Medulla oblongata (tissue), 1 donor: Measurements from ENCODE around the gene EGFL6.

Experiments
- DNase-seq: peaks from one replicate; pipeline ENCODE4 v3.0.0-alpha.2; 2015; ENCODE audit errors: extremely low spot score

The EGFL6 gene, protein sequence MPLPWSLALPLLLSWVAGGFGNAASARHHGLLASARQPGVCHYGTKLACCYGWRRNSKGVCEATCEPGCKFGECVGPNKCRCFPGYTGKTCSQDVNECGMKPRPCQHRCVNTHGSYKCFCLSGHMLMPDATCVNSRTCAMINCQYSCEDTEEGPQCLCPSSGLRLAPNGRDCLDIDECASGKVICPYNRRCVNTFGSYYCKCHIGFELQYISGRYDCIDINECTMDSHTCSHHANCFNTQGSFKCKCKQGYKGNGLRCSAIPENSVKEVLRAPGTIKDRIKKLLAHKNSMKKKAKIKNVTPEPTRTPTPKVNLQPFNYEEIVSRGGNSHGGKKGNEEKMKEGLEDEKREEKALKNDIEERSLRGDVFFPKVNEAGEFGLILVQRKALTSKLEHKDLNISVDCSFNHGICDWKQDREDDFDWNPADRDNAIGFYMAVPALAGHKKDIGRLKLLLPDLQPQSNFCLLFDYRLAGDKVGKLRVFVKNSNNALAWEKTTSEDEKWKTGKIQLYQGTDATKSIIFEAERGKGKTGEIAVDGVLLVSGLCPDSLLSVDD

DNA sequence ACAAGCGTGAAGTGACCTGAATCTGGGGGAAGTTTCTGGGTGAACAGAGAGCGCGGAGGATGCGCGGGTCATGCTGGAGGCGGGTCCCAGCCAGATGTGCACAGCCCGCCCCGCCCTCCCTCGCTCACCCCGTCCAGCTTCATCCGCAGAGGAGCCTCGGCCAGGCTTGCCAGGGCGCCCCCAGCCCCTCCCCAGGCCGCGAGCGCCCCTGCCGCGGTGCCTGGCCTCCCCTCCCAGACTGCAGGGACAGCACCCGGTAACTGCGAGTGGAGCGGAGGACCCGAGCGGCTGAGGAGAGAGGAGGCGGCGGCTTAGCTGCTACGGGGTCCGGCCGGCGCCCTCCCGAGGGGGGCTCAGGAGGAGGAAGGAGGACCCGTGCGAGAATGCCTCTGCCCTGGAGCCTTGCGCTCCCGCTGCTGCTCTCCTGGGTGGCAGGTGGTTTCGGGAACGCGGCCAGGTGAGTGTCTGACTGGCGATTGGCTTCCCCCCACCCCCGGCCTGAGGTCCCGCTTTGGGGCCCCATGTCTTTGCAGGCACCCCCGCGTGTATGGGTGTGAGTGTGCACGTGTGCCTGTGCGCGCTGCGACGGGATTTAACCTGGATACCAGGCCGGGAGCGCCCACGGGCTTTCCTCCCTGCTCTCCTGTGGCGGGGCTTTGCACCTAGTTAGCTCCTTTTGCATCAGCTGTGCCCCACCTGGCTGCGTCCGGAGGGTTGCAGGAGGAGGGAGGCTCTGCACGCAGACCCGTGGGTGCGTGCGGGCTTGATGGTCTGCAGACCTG, at the start of gene EGFL6:
TSS of gene EGFL6 (plus strand) at position 123 of the 782 bp plus-strand sequence. CDS start at position 384, 261 bp downstream.
- DNase-seq: no peak

- DNase-seq: no peak
Measured at GRCh38 chrX:13520351-13520750, 49.0 kb upstream of the EGFL6 start.

DNA sequence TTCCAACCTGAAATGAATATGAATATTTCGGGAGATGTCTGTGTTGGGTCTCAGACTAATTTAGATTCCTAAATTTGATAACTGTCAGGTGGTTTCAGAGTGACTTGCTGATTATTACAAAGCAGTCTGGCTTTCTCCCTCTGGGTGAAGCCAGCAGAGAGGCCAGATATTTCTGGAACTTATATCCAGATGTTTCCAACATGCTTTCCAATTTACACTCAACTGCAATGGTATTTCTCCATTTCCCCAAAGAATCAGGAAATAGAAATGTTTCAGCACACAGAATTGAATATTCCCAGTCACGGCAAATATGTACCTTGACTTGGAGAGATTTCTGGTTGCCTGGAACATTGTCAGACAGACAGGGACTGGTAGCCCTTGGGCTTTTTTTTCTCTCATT, 48.5 kb upstream of the EGFL6 start:
- DNase-seq: no peak

DNA sequence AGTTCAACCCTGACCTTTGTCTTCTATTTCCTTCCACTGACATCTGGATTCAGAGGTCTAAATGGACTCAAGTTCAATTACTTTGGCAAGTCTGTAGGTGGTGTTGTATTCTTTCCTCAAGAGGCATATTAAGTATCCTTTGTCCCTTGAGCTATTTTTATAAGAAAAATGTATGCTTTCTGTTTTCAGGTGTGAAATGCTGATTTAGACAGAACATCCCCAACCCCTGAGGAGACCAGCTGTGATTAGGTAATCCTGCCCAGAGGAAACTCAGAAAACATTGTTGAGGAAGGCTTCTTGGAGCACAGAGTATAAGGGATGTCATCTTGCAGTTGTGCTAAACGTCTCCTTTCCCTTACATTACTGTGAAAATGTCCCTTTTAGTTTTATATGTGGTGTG, 46.6 kb upstream of the EGFL6 start:
- DNase-seq: no peak

DNA sequence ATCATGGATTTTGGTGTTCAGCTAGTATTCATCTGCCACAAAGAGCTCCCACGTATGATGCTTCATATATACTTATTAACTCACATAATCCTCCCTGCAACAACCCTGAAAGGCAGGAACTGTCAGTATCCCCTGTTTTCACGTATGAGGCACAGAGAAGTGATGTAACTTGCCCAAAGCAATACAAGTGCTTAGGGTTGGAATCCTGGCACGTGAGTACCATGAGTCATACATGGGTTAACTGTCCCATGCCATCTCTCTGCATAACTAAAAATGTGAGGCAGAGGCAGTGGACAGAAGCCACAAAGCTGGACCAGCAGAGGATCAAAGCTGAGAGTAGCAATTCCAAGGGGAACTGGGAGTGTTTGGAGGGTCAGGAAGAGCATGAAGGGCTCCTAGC, 35.7 kb upstream of the EGFL6 start:
- no peak for DNase-seq

- no peak for DNase-seq
Measured at GRCh38 chrX:13535376-13536165, 33.8 kb upstream of the EGFL6 start.

GRCh38 chrX:13536551-13536950, 32.9 kb upstream of the EGFL6 start:
- DNase-seq: no peak

GRCh38 chrX:13538414-13538813, 31.0 kb upstream of the EGFL6 start:
- no peak for DNase-seq

GRCh38 chrX:13540602-13541001, 28.8 kb upstream of the EGFL6 start:
- DNase-seq: no peak

DNA sequence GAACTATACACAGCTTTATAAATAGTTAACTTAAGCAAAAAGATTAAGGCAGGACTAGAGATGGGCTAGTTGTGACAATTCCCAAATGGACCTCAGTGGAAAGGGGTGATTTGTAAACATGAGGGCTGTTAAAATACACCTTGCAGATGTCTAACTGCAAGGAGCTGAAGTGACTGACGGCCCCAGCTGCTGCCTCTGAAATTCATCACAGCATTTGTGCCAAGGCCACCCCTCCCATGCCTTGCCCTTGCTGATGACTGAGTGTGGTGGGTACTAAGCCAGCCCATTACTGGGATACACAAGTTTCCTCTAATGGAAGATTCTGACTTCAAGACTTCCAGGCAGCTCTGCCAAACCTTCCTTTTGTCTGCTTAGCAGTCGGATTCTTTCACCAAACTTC, 23.7 kb upstream of the EGFL6 start:
- no peak for DNase-seq

GRCh38 chrX:13547671-13548070, 21.7 kb upstream of the EGFL6 start:
- DNase-seq: no peak

DNA sequence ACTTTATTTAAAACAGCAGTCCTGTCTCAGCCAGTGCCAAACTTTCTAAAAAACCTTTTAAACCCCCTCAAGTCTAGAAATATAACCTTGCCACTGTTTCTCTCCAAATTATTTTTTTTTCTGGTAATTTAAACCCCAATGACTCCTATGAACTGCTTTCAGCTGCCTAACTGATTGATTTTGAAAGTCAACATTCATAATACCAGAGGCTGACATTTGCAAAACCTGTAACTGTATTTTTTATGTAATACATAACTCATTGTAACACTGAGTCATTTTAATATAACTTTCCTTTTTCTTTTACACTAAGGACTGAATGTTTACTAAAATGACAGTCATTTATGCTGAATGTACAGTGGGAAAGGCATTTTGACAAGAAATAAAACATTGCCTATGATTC, 19.1 kb upstream of the EGFL6 start:
- no peak for DNase-seq

DNA sequence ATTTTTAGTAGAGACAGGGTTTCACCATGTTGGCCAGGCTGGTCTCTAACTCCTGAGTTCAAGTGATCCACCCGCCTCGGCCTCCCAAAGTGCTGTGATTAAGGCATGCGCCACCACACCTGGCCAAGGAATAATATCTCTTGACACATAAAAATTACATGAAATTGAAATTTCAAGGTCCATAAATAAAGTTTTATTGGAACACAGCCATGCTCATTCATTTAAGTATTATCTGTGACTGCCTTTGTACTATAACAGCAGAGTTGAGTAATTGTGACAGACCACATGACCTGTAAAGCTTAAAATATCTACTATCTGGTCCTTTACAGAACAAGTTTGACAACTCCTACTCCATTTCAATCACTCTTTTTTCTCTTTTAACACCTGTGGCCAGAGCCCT, 17.8 kb upstream of the EGFL6 start:
- DNase-seq: no peak

GRCh38 chrX:13552892-13553291, 16.5 kb upstream of the EGFL6 start:
- DNase-seq: no peak

DNA sequence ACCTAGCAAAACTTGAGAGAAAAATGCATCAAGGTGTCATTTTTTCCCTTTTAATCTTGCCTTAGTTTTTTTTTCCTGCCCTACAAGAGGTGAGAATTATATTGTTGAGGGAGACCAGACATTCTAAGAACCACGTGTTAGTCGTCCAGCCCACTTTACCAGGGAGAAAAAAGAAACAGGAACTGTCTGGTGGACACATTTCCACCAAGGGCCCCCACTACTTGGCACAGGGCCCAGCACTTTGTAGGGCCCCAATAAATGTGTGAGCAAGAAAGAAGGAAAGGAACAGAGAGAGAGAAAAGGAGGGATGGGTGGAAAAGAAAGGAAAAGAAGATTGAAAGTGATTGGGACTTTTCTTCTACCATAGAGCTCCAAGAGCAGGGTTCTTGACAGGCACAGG, 3.9 kb upstream of the EGFL6 start:
- DNase-seq: peak; percentile 5

DNA sequence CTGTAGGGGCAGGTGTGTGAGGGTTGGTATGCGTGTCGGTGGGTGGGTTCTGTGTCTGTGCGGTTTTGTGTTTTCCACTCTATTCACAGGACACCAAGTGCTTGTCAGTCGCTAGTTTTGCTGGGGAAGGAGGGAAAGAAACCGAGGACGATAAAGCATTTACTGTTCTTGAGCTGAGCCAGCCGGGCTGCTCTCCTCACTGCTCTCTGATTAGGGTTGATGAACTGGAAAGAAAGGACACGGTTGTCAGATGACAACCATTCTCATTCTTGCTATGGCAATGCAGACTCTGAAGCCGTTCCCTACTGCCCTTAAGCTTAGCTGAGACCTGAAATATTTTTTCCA, 832 bp downstream of the EGFL6 start:
- no peak for DNase-seq

GRCh38 chrX:13571136-13571535, 1.7 kb downstream of the EGFL6 start:
- no peak for DNase-seq

DNA sequence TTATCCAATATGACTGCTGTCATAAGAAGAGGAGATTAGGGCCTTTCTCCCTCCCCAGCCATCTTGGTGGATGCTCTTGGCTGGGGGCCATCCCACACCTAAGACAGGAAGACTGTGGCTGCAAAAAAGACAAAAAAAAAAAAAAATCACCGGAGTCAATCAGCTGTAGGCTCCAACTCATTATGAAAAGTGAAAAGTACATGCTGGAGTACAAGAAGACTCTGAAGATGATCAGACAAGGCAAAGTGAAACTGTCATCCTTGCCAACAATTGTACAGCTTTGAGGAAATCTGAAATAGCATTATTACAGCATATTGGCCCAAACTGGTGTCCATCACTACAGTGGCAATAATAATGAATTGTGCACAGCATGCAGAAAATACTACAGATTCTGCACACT, 5.2 kb downstream of the EGFL6 start:
- no peak for DNase-seq

GRCh38 chrX:13579661-13580060, 10.3 kb downstream of the EGFL6 start:
- DNase-seq: no peak

- no peak for DNase-seq
Measured at GRCh38 chrX:13581554-13581953, 12.2 kb downstream of the EGFL6 start.

DNA sequence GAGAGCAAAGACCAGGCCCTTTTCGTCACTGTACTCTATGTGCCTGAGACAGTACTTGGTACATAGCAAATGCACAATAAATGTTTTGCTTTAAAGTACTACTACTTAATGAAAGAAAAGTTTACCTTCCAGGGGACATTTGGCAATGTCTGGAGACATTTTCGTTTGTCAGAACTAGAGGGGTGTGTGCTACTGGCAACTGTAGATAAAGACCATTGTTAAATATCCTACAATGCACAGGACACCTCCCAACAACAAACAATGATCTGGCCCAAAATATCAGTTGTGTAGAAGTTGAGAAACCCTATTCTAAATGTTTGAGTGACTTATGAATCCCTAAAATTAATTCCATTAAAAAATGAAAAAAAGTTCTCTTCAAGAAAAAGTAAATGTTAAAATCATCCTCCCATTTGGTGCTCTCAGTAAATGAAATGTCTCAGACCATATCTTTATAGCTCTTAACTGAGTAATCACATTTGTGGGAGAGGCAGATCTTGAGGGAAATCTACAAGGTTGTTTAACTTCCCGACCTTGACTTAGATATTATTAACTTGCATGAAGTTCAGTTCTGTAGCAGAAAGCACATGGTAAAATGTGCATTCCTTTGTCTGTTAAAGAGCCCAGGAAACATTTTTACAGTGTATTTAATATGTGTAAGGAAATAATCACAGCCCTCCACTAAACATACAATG, 18.5 kb downstream of the EGFL6 start:
- no peak for DNase-seq

- DNase-seq: no peak
Measured at GRCh38 chrX:13590207-13590606, 20.8 kb downstream of the EGFL6 start.
